Mesodermal cell (in vitro differentiated cells): ENCODE measurements around the gene COX7A1.

Source experiments
- H3K27ac ChIP-seq: 2 replicates; pipeline ENCODE4 v1.7.0; 2013; ENCODE audit warnings: mild to moderate bottlenecking, low read depth, low read length, moderate library complexity; ENCODE audit not compliant: severe bottlenecking
- H3K36me3 ChIP-seq: 2 replicates; pipeline ENCODE4 v1.7.1; 2013; ENCODE audit warnings: mild to moderate bottlenecking, low read length, moderate library complexity; ENCODE audit not compliant: control insufficient read depth, insufficient read depth
- H3K4me1 ChIP-seq: one replicate; pipeline ENCODE4 v1.7.1; 2013; ENCODE audit warnings: mild to moderate bottlenecking, low read length; ENCODE audit not compliant: insufficient read depth, control insufficient read depth, poor library complexity, severe bottlenecking
- H3K4me3 ChIP-seq: 2 replicates; pipeline ENCODE4 v1.7.0; 2013; ENCODE audit warnings: low read length, control low read depth, mild to moderate bottlenecking; ENCODE audit not compliant: insufficient read depth, poor library complexity, severe bottlenecking; ENCODE audit errors: extremely low read depth
- H3K9me3 ChIP-seq: 2 replicates; pipeline ENCODE4 v1.7.1; 2013; ENCODE audit warnings: mild to moderate bottlenecking, low read length, moderate library complexity; ENCODE audit not compliant: control insufficient read depth
- WGBS, 2 experiments: methylation state at CpG; one replicate each; pipeline ENCODE4 v1.1.5; 2013; ENCODE audit warnings: missing lambda C conversion rate in 2 of 2; ENCODE audit not compliant: insufficient coverage in 2 of 2; 5-methylcytosine and 5-hydroxymethylcytosine counted together

Gene COX7A1

DNA sequence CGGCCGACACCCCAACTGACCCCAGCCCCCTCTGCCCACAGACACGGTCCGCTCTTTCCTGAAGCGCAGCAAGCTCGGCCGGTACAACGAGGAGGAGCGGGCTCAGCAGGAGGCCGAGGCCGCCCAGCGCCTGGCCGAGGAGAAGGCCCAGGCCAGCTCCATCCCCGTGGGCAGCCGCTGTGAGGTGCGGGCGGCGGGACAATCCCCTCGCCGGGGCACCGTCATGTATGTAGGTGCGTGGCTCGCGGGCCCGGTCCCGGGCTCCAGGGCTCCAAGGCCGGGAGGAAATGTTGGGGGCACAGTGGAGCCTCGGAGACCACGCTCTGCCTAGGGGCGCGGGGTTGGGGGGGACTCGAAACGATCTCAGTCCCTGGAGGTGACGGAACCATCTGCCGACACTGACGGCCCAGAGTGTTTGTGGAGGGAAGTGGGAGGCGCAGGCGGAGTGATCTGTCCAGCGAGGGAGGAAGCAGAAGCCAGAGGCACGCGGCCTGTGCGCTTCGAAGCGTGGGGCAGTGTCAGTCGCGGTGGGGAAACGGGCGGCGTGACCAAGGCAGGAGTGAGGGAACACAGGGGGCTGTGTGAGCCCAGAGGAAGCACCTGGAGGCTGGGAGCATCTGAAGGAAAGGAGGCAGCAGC lies 30.6 kb downstream of the COX7A1 start:
- WGBS, 2 experiments, result 93 to 95% methylated on average over 39 to 45 of the region's 49 CpGs
- Histone ChIP-seq H3K4me1 (peaks cover 1% of the 10 kb centered on the region), H3K27ac (no peak overlapping the region), H3K36me3 (peaks cover 87% of the 10 kb centered on the region), H3K9me3 (no peaks in the 10 kb centered on the region), H3K4me3 (no peak overlapping the region)

DNA sequence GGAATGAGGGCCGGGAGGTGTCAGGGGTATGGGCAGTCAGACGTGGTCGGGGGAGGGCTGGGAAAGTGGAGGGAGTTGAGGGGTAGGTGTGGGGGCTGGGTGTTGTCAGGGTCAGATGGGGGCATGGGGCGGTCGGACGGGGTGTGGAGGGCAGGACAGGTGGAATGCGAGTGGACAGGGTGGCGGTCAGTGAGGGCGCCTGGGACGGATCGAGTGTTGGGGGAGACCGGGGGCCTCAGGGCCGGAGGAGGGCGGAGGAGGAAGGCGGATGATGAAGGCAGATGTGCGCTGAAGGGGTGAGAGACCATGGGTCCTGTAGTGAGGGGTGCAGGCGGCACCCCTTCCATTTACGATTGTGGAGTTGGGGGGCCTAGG lies 31.3 kb downstream of the COX7A1 start:
- no peaks in the 10 kb centered on the region for H3K9me3 ChIP-seq
- 96 to 99% methylated on average over 17 to 18 of the region's 18 CpGs for WGBS, 2 experiments
- no peak overlapping the region for H3K4me3 ChIP-seq

DNA sequence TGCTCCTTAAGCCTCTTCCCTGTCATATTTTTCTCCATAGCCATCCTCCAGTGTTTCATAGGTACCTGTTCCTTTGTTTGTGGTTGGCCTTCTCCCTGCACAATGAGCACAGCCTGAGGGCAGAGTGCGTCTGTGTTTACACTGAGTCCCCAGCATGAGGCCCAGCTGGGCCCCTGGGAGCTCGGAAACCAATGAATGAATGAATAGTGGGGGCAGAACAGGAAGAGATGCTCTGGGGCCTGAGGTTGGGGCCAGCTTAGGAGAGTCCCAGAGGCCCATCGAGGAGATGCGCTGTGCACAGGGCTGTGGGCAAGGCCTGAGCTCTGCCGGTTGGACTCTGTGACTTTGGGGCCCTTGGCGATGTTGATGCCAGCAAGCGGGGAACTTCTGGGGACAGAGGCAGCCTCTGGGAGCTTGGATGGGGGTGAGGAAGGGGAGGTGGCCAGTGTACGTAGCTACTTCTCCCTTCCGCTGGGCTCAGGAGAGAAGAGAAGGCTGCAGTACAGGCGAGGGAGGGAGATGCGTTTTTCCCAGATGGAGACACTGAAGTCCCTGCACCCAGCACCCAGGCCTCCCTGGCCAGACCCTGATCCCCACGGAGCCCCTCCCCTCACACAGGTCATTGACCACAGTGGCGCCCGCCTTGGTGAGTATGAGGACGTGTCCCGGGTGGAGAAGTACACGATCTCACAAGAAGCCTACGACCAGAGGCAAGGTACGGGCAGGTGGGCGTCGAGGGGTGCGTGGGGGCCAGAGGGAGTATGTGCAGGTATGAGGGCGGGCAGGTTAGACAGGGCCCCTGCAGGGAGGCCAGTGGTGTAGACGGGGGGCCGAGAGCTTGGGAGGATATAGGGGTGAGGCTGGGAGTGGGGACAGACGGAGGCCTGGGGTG lies 31.9 kb downstream of the COX7A1 start:
- Histone ChIP-seq H3K4me3 (no peak overlapping the region), H3K4me1 (peaks cover 8% of the 10 kb centered on the region), H3K9me3 (no peaks in the 10 kb centered on the region), H3K36me3 (peaks cover 85% of the 10 kb centered on the region), H3K27ac (no peak overlapping the region)
- 93 to 98% methylated on average over 13 to 24 of the region's 26 CpGs for WGBS, 2 experiments

More for the DNA sequence above, 31.3 kb downstream of the COX7A1 start:
- H3K4me1 ChIP-seq, result peaks cover 7% of the 10 kb centered on the region
- peaks cover 91% of the 10 kb centered on the region for H3K36me3 ChIP-seq
- H3K27ac ChIP-seq, result no peak overlapping the region

DNA sequence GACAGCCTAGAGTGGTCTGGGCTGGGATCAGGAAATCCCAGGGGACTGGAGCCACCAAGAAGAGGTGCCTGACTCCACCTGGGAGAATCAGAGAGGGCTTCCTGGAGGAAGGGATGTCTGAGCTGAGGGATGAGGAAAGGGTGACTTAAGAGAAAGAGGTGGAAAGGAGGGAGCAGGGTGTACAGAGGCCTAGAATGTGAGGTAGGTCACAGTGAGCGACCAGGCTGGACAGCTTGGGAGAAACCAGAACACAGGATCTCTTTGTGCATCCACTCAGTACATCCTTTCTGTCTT lies 36.0 kb downstream of the COX7A1 start:
- H3K4me3 ChIP-seq, result peak overlapping the region; percentile 81
- peak overlapping the region; percentile 76 for H3K27ac ChIP-seq
- no peaks in the 10 kb centered on the region for H3K9me3 ChIP-seq
- WGBS, 2 experiments, result 100% methylated on average over 1 of the region's 1 CpG
- peaks cover 71% of the 10 kb centered on the region for H3K36me3 ChIP-seq
- peaks cover 8% of the 10 kb centered on the region for H3K4me1 ChIP-seq

DNA sequence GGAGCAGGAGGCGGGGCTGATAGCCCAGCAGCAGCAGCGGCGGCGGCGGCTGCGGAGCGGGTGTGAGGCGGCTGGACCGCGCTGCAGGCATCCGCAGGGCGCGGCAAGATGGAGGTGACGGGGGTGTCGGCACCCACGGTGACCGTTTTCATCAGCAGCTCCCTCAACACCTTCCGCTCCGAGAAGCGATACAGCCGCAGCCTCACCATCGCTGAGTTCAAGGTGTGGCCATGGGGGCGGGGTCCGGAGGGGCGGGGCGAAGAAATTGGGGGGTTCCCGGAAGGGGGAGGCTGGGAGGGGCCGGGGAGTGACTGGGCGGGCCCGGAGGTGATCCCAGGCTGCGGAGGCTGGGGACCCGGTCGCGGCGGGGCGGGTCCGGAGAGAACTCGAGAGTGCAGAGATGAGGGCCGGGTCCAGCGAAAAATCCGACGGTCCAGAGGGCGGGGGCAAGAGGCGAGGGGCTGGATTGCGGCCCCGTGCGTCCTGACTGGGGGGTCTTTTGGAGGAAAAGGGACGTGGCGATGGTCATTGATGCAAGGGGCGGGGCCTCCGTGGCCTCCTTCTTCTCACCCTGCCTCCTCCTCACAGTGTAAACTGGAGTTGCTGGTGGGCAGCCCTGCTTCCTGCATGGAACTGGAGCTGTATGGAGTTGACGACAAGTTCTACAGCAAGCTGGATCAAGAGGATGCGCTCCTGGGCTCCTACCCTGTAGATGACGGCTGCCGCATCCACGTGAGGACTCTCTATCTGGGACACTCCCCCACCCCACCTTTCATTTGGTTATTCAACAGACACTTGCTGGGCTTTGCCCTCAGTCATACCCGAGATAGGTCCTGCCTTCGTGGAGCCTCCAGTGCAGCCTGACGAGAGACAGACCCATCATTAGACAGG lies 36.5 kb downstream of the COX7A1 start, which contains the start of gene TBCB:
Gene TBCB (plus strand): TSS at position 16 of the 891 bp plus-strand sequence. CDS start 93 bp downstream, at position 109.
- H3K9me3 ChIP-seq, result no peaks in the 10 kb centered on the region
- peaks cover 8% of the 10 kb centered on the region for H3K4me1 ChIP-seq
- H3K36me3 ChIP-seq, result peaks cover 69% of the 10 kb centered on the region
- H3K4me3 ChIP-seq, result peak within 1 kb of the TSS; percentile 81
- WGBS, 2 experiments, result 5 to 11% methylated on average over 32 to 40 of the region's 59 CpGs
- peak within 1 kb of the TSS; percentile 76 for H3K27ac ChIP-seq

DNA sequence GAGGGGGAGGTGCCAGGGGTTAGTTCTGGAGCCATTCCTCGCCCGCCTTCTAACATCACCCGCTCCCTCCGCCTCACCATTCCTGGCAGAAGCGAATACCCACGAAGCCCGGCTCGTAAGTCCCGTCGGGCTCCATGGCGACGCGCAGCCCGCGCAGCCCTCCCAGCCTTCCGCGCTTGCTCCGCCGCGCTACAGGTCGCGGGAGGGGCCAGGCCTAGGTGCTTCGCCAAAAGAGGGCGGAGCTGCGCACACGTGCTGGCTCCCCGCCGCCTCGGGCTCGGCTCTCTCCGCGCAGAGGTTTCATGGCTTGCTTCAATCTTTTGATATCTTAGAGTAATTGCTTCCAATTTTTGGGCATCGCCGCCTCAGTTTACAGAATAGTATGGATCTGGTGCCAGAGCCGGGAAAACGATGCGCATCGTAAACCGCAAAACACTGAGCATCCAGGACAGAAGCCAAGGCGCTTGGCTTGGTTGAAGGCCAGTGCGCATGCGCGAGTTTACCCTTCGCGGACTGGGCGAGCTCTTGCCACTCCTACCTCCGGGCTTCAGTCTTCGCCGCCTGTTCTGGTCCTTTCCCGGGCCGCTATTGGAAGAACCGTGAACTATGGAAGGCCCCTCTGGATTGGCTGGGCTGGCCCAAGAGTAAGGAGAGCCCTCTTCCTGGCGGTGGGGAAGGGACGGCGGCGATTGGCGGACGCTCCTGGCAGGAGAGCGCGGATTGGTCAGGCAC lies 37.4 kb downstream of the COX7A1 start, which contains the start of gene POLR2I:
Gene POLR2I (minus strand): TSS at position 155 of the 732 bp plus-strand sequence. CDS start 19 bp downstream, at position 136.
- Histone ChIP-seq H3K4me3 (peak within 1 kb of the TSS; percentile 81), H3K4me1 (peaks cover 8% of the 10 kb centered on the region), H3K36me3 (peaks cover 61% of the 10 kb centered on the region), H3K9me3 (no peaks in the 10 kb centered on the region), H3K27ac (peak within 1 kb of the TSS; percentile 76)
- 0% methylated on average over 44 to 52 of the region's 60 CpGs for WGBS, 2 experiments

DNA sequence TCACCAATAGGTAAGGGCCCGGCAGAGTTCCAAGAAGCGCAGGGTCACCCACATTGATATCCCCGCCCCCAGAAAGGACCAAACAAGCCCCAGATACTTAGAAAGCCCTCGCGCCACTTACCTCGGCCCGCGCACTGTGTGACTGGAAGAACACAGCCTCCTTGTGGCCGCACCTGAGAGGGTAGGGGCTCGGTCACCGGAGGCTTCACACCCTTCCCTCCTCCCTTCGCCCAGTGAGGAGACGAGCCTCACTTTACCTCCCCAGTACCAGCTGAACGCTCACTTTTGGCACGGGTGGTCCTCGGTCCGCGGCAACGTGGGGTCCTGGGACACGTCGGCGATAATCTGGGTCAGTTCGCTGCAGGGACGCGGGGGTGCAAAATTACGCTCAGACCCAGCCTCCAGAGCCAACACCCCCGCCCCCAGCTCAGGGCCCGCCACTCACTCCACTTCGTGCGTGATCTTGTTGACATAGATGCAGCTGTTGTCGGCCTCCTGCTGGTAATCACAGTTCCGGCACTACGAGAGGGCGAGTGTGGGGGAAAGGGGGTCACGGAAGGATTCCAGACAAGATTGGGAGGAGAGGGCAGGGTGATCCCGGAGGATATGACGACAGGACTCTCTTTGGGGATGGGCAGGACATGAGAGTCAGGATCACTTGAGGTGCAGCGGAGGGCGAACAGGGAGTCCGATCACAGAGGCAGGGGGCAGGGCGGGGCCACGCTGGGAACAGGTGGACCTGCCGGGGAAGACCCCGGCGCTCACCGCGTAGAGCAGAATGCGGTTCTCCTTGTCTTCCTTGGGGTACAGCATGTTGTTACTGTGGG lies 38.1 kb downstream of the COX7A1 start:
- 11 to 18% methylated on average over 28 to 33 of the region's 48 CpGs for WGBS, 2 experiments

DNA sequence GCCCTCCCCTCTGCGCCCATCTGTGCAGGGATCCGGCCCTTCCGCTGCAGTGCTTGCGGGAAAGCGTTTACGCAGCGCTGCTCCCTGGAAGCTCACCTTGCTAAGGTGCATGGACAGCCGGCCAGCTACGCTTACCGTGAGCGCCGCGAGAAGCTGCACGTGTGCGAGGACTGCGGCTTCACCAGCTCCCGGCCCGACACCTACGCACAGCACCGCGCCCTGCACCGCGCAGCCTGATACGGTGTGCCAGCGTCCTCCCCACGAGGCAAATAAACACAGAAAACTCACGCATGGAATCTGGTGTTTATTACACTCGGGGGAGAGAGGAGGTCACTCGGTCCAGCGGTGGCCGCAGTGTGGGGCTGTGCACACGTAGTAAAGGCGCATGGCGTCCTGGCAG lies 38.8 kb downstream of the COX7A1 start:
- H3K36me3 ChIP-seq, result peaks cover 46% of the 10 kb centered on the region
- peaks cover 8% of the 10 kb centered on the region for H3K4me1 ChIP-seq
- WGBS, 2 experiments, result 96 to 98% methylated on average over 28 to 31 of the region's 34 CpGs
- H3K9me3 ChIP-seq, result no peaks in the 10 kb centered on the region
- peak overlapping the region; percentile 81 for H3K4me3 ChIP-seq
- H3K27ac ChIP-seq, result no peak overlapping the region

More for the DNA sequence above, 38.1 kb downstream of the COX7A1 start:
- Histone ChIP-seq H3K36me3 (peaks cover 53% of the 10 kb centered on the region), H3K9me3 (no peaks in the 10 kb centered on the region), H3K4me1 (peaks cover 8% of the 10 kb centered on the region), H3K4me3 (peak overlapping the region; percentile 81), H3K27ac (peak overlapping the region; percentile 74)

DNA sequence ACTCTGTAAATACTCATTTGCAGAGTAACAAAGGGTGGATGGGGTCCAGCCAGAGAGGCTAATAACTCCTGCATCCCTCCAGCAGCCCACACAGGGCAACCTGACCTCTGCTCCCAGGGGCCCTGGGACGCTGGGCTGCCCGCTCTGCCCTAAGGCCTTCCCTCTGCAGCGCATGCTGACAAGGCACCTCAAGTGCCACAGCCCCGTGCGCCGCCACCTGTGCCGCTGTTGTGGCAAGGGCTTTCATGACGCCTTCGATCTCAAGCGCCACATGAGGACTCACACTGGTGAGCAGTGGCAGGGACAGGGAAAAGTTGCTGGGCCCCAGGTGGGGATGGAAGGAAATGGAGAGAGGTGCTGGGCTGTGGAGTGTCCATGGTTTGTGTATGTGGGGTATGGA lies 39.6 kb downstream of the COX7A1 start:
- no peak overlapping the region for H3K27ac ChIP-seq
- no peaks in the 10 kb centered on the region for H3K9me3 ChIP-seq
- H3K4me3 ChIP-seq, result no peak overlapping the region
- H3K36me3 ChIP-seq, result peaks cover 39% of the 10 kb centered on the region
- 96 to 99% methylated on average over 8 to 9 of the region's 10 CpGs for WGBS, 2 experiments
- peaks cover 8% of the 10 kb centered on the region for H3K4me1 ChIP-seq
